PFSK-1 (cell line): ENCODE data around the gene SUPT3H.

ENCODE experiments used
- FOXP2 ChIP-seq: optimal IDR thresholded peaks from 2 replicates; pipeline ENCODE3; 2011; ENCODE audit warnings: borderline replicate concordance, control low read depth, inconsistent platforms; ENCODE audit not compliant: insufficient read depth; ENCODE audit errors: extremely low read length, extremely low read depth
- POLR2AphosphoS5 ChIP-seq: IDR thresholded peaks from 2 replicates; pipeline ENCODE4 v1.6.1; 2012; ENCODE audit warnings: low read depth, mild to moderate bottlenecking, control low read depth, low read length, moderate library complexity
- SIN3A ChIP-seq: IDR thresholded peaks from 2 replicates; pipeline ENCODE4 v1.6.1; 2012; ENCODE audit warnings: mild to moderate bottlenecking, low read length, moderate library complexity, borderline replicate concordance; ENCODE audit not compliant: insufficient read depth
- TAF1 ChIP-seq: IDR thresholded peaks from 2 replicates; pipeline ENCODE4 v1.6.1; 2012; ENCODE audit warnings: low read length, control low read depth, borderline replicate concordance; ENCODE audit not compliant: insufficient read depth
- TF ChIP-seq, protein P1 (sequence below), 2 experiments: IDR thresholded peaks; 2 replicates each; pipeline versions ENCODE4 v1.6.1 to v1.8.0; 2011 to 2012; ENCODE audit warnings: low read depth in 2 of 2, low read length in 2 of 2, control low read depth in 1 of 2, inconsistent platforms in 1 of 2, mild to moderate bottlenecking in 1 of 2, moderate library complexity in 1 of 2; ENCODE audit not compliant: insufficient read depth in 1 of 2

SUPT3H gene

DNA sequence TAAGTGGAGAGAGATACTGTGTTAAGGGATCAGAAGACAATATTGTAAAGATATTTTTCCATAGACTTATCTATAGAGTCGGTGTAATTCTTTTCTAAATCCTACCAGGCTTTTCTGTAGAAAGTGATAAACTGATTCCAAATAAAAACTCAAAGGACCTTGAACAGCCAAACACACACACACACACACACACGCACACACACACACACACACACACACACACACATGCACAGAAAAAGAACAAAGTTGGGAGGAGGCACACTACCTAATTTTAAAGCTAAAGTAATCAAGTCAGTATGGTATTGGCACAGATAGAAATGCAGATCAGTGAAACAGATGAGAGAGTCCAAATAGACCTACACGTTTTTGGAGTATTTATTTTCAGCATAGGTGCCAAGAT, 534.0 kb downstream of the SUPT3H start:
- TF ChIP-seq FOXP2, result no peak
- TF ChIP-seq, protein P1, sequence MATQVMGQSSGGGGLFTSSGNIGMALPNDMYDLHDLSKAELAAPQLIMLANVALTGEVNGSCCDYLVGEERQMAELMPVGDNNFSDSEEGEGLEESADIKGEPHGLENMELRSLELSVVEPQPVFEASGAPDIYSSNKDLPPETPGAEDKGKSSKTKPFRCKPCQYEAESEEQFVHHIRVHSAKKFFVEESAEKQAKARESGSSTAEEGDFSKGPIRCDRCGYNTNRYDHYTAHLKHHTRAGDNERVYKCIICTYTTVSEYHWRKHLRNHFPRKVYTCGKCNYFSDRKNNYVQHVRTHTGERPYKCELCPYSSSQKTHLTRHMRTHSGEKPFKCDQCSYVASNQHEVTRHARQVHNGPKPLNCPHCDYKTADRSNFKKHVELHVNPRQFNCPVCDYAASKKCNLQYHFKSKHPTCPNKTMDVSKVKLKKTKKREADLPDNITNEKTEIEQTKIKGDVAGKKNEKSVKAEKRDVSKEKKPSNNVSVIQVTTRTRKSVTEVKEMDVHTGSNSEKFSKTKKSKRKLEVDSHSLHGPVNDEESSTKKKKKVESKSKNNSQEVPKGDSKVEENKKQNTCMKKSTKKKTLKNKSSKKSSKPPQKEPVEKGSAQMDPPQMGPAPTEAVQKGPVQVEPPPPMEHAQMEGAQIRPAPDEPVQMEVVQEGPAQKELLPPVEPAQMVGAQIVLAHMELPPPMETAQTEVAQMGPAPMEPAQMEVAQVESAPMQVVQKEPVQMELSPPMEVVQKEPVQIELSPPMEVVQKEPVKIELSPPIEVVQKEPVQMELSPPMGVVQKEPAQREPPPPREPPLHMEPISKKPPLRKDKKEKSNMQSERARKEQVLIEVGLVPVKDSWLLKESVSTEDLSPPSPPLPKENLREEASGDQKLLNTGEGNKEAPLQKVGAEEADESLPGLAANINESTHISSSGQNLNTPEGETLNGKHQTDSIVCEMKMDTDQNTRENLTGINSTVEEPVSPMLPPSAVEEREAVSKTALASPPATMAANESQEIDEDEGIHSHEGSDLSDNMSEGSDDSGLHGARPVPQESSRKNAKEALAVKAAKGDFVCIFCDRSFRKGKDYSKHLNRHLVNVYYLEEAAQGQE (IDR thresholded peaks at IDR 0.05; ENCODE audit: insufficient read depth in 1 of 2, low read depth in 2 of 2, low read length in 2 of 2), result no peak
- no peak for TF ChIP-seq POLR2AphosphoS5
- TF ChIP-seq TAF1, result no peak
- TF ChIP-seq SIN3A, result no peak

DNA sequence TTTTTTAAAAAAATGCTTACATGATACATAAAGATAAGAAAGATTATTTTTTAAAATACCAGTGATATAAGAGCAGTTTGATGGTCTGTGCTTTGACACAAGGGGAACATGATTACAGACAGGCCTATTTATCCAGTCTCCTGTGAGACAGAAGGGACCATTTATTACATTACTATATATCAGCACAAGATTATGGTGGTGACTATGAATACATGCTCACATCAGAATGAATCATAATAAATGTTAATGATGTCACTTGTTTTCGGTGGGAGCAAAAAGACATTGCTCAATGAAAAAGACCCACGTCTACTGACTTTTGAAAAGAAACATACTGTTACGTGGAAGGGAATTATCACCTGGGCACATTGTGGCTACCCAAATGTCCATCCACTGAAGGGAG, 535.1 kb downstream of the SUPT3H start:
- TF ChIP-seq FOXP2 (no peak), POLR2AphosphoS5 (no peak), SIN3A (no peak), TAF1 (no peak)
- TF ChIP-seq, protein P1 (IDR thresholded peaks at IDR 0.05; ENCODE audit: insufficient read depth in 1 of 2, low read depth in 2 of 2, low read length in 2 of 2), result no peak

DNA sequence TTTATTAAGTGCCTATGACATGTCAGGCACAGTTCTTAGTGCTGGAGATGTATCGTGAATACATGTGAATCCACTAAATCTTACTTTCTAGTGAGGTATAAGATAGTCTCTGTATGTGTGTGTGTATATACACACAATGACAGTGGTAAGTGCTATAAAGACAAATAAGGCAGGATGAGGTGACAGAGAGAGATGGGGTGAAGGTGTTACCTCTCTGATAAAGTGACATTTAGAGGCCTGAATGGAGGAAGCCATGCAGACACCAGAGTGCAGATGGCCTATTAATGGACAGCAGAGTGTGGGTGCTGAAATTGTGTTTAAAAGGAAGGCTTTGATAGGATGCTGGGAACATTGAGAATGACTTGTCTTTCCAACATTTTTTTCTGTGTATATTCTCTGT, 535.9 kb downstream of the SUPT3H start:
- TF ChIP-seq, protein P1 (IDR thresholded peaks at IDR 0.05; ENCODE audit: insufficient read depth in 1 of 2, low read depth in 2 of 2, low read length in 2 of 2), result no peak
- TF ChIP-seq TAF1 (no peak), SIN3A (no peak), FOXP2 (no peak), POLR2AphosphoS5 (no peak)

DNA sequence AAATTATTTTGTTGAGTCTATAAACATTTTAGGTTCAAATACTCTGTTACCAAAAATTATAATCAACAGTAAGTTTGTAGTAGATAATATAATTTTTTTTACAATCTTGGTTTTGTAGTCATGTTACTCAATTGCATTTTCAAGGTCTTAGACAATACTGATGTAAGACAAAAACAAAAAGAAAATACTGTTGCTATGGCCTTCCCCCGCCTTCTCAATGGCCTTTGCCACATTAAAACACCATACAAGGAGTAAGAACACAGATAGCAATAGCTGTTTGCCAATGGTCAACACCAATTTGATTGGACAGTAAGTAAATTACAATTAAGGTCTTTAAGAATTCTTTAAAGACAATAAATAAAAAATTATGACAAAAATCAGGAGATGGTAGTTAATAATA, 540.0 kb downstream of the SUPT3H start:
- TF ChIP-seq SIN3A (no peak), POLR2AphosphoS5 (no peak), FOXP2 (no peak), TAF1 (no peak)
- TF ChIP-seq, protein P1 (IDR thresholded peaks at IDR 0.05; ENCODE audit: insufficient read depth in 1 of 2, low read depth in 2 of 2, low read length in 2 of 2), result no peak

DNA sequence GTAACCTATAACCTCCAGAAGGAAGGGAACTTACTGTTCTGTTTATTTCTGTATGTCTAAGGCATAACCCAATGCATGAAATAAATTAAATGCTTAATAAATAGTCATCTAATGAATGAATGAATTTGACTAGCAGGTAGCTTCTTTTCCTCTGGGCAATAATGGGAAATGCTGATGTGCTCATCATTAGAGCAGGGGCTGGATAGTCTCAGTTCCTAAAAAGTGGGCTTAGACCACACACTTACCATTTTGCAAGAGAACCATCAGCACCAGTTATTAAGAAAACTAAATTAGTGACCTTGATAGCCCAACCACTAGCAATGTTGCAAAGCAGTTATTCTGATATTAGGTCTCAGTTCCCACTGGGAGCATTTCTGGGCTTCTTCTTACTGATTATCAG, 540.5 kb downstream of the SUPT3H start:
- TF ChIP-seq FOXP2, result no peak
- TF ChIP-seq POLR2AphosphoS5, result no peak
- TF ChIP-seq TAF1, result no peak
- TF ChIP-seq SIN3A, result no peak
- TF ChIP-seq, protein P1 (IDR thresholded peaks at IDR 0.05; ENCODE audit: insufficient read depth in 1 of 2, low read depth in 2 of 2, low read length in 2 of 2), result no peak
